Stimulated activated CD4-positive, alpha-beta T cell treated with anti-CD3 and anti-CD28 coated beads, Interleukin-2, amount 100 ng/mL, for 24 hours (primary cell): ENCODE results near the gene SRPK2.
"Not testable (repeated sequence)": the region's sequence is repeated elsewhere in the genome, so short reads cannot be mapped to it uniquely, and the experiment has no call there.

Experiments used
- DNase-seq, 2 donors: peaks; one replicate each; pipeline ENCODE4 v3.0.0-alpha.2; 2020

Gene SRPK2

GRCh38 chr7:105297309-105297708 lies 91.4 kb downstream of the SRPK2 start:
- DNase-seq, result no peak

GRCh38 chr7:105296491-105296890 lies 92.2 kb downstream of the SRPK2 start:
- no peak for DNase-seq

GRCh38 chr7:105295596-105296352 lies 92.9 kb downstream of the SRPK2 start:
- no peak for DNase-seq

- not testable (repeated sequence) for DNase-seq
Observed at GRCh38 chr7:105294482-105294881, 94.2 kb downstream of the SRPK2 start.

GRCh38 chr7:105289704-105290103 lies 99.0 kb downstream of the SRPK2 start:
- no peak for DNase-seq

GRCh38 chr7:105286441-105286840 lies 102.3 kb downstream of the SRPK2 start:
- no peak for DNase-seq

GRCh38 chr7:105285118-105285874 lies 103.4 kb downstream of the SRPK2 start:
- DNase-seq, result no peak

GRCh38 chr7:105284014-105284413 lies 104.7 kb downstream of the SRPK2 start:
- DNase-seq, result no peak

GRCh38 chr7:105281966-105282365 lies 106.8 kb downstream of the SRPK2 start:
- no peak for DNase-seq

- no peak for DNase-seq
Observed at GRCh38 chr7:105279688-105280007, 109.1 kb downstream of the SRPK2 start.

- DNase-seq, result no peak
Observed at GRCh38 chr7:105278973-105279687, 109.6 kb downstream of the SRPK2 start.

- DNase-seq, result no peak
Observed at GRCh38 chr7:105278565-105278964, 110.2 kb downstream of the SRPK2 start.

GRCh38 chr7:105277341-105277740 lies 111.4 kb downstream of the SRPK2 start:
- DNase-seq, result no peak

GRCh38 chr7:105270117-105270516 lies 118.6 kb downstream of the SRPK2 start:
- DNase-seq, result peak in 1 of 2 donors; percentile 6

GRCh38 chr7:105269397-105269796 lies 119.3 kb downstream of the SRPK2 start:
- no peak for DNase-seq

- DNase-seq, result no peak
Observed at GRCh38 chr7:105268511-105269392, 120.0 kb downstream of the SRPK2 start.

- no peak for DNase-seq
Observed at GRCh38 chr7:105268056-105268455, 120.7 kb downstream of the SRPK2 start.

GRCh38 chr7:105267244-105267643 lies 121.5 kb downstream of the SRPK2 start:
- no peak for DNase-seq

GRCh38 chr7:105264707-105265106 lies 124.0 kb downstream of the SRPK2 start:
- DNase-seq, result no peak

- DNase-seq, result no peak
Observed at GRCh38 chr7:105261689-105262088, 127.0 kb downstream of the SRPK2 start.

- DNase-seq, result not testable (repeated sequence)
Observed at GRCh38 chr7:105260201-105260871, 128.4 kb downstream of the SRPK2 start.

GRCh38 chr7:105258919-105259318 lies 129.8 kb downstream of the SRPK2 start:
- not testable (repeated sequence) for DNase-seq
